NCI-H82 treated with DMSO at 0.1 percent for 48 hours (cell line): Measurements from ENCODE around the gene PPP1R18.

Experiments
- DNase-seq: peaks from one replicate; lab custom pipeline; 2025; ENCODE audit not compliant: unreplicated experiment; lab: John Stamatoyannopoulos, UW

PPP1R18 gene

GRCh38 chr6:30689985-30690384, 3.5 kb upstream of the PPP1R18 start:
- DNase-seq, result no peak

GRCh38 chr6:30689022-30689865, 2.8 kb upstream of the PPP1R18 start:
- no peak for DNase-seq

DNA sequence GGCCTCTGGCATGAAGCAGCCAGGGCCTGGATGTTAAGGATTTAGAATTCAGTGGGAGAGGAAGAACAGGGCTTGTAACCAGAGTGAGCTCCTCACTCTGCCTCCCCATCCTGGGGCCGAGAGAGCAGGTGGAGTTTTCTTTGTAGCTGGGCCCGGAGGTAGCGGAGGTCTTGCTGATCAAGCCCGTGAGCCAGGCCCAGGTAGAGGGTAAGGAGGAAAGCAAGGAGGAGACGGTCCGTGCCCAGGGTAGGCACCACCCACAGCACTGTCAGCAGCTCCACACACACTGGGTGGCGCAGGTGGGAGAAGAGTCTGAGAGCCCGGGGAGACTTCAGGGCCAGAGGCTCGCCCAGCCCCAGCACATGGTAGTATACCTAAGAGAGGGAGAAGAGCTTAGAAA, 2.1 kb upstream of the PPP1R18 start:
- DNase-seq, result no peak

GRCh38 chr6:30687659-30688431, 1.4 kb upstream of the PPP1R18 start:
- DNase-seq, result no peak

- DNase-seq, result peak; percentile 80
Measured at GRCh38 chr6:30686908-30687658, 638 bp upstream of the PPP1R18 start.

DNA sequence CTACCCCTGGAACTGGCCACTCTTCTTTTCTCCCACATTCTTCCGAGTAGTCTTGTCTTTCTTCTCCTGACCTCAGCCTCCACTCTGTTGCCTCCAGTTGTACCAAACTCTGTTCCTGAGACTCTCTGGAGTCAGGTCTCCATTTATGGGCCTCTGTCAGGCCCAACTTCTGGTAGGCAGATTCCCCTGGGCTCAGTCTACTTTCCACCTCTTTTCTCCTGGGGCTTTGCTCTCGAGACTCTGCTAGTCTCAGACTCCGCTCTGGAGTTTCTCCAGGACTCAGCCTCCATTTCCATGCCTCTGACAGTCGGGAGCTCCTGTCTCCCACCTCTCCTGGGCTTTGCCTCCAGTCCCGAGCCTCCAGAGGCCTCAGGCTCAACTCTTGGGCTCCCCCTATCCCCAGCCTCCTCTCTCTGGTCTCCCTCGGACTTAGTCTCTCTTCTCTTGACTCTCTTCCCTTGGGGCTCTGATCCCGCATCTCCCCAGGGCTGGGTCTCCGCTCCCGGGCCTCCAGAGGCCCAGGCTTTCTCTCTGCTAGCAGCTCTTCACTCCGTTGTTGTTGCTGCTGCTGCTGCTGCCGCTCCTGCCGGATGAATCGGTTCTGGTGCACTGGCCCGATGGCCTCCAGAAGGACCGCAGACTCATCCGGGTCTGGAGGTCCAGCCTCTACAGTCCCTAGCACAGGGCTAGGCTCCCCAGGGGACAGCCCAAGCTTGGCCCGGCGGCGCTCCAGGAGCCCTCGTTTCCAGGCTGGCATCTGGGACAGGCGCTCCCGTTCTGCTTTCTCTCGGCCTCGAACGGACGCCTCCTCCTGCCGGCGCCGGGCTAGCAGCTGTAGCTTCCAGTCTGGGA, 1.1 kb downstream of the PPP1R18 start:
- no peak for DNase-seq

- no peak for DNase-seq
Measured at GRCh38 chr6:30684386-30685156, 1.9 kb downstream of the PPP1R18 start.

DNA sequence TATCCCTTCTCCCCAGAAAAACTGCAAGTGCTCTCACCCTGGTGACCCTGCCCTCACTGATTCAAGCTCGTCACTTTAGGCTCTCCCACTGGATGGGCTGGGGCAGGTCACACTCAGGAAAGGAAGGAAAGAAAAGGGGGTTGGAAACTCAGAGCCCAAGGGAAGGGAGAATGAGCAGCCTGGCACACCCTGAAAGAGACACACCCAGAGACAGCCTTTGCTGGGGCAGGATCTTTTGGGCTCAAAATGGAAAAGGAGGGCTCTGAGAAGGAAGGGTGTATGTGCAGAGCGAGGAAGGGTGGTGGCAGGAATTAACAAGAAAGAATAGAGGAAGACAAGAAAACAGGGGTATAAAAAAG, 2.5 kb downstream of the PPP1R18 start:
- no peak for DNase-seq

GRCh38 chr6:30683183-30683979, 3.1 kb downstream of the PPP1R18 start:
- no peak for DNase-seq

- DNase-seq, result peak; percentile 15
Measured at GRCh38 chr6:30682143-30683117, 4.0 kb downstream of the PPP1R18 start.

DNA sequence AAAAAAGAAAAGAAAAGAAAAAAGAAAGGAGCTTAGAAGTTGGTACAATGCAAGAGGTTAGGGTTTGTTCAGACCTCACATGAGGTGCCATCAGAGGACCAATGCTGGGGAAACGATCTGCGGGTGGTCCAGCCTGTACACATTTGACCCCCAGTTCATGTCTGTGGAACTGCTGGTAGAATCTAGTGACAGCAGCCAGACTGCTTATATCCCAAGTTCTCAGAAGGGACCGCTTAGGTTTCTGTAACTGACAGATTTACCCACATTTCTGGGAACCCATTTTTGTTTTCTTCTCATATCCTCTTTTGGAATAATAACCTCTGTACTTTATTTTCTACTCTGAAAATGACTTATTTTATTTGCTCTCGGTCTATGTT, 4.7 kb downstream of the PPP1R18 start:
- no peak for DNase-seq

GRCh38 chr6:30679765-30680535, 6.5 kb downstream of the PPP1R18 start:
- peak; percentile 97 for DNase-seq

DNA sequence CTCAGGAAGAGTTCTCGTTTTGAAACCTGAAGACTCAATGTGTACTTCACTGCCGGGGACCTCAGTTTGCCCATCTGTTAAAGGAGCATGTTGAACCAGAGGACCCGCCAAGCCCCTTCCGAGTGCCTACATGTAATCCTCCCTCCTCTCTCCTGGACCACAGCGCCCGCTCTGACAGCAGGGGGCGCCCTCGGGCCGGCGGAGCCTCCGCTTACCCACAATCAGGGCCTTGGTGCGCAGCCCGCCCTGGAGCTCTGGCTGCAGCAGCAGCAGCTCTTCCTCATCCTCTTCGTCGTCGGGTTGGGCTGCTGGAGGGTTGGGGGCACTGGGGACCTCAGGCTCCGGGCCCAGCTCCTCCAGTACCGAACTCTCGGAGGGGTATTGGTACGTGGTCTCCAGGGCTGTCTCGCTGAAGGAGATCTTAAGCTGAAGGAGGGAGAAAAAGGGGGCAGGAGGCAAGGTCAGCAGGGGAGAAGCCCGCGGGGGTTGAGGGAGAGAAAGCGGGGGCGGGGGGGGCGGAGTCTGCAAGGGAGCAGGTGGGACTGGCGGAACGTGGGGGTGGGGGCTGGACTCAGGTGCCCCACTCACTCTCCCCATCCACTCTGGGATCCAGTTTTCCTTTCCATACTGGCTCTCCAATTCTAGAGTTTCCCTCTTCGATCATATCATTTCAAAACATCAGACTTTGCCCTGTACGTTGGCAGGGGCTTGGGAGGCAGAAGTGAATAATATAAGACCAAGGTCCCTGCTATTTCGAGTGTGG, 7.3 kb downstream of the PPP1R18 start:
- peak; percentile 56 for DNase-seq

DNA sequence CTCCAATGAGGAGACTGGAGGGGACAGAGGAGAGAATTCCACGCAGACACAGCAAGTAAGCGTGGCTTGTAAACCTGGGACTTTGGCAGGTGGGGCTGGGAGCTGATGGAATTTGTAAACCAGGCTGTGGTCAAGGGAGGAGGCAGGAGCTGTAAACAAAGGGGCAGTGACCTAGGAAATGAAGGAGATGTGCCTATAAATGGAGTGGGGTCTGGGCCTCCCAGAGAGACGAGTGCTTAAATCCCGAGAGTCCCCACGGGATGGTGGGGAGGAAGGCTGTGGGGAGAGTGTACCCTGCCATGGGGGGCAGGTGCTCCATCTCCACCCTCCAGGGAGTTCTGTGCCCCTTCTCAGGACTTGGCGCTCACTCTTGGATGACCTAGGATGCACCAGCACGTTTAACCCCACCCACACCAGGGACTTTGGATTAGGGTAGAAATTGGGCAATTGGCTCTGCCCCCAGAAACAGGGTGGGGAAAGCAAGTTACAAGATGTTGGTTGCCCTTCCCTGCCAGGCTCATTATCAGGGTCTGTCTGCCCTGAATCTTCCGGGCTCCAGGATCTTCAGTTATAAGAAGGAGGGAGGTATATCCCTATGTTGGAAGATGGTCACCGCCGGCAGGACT, 9.7 kb downstream of the PPP1R18 start:
- no peak for DNase-seq

DNA sequence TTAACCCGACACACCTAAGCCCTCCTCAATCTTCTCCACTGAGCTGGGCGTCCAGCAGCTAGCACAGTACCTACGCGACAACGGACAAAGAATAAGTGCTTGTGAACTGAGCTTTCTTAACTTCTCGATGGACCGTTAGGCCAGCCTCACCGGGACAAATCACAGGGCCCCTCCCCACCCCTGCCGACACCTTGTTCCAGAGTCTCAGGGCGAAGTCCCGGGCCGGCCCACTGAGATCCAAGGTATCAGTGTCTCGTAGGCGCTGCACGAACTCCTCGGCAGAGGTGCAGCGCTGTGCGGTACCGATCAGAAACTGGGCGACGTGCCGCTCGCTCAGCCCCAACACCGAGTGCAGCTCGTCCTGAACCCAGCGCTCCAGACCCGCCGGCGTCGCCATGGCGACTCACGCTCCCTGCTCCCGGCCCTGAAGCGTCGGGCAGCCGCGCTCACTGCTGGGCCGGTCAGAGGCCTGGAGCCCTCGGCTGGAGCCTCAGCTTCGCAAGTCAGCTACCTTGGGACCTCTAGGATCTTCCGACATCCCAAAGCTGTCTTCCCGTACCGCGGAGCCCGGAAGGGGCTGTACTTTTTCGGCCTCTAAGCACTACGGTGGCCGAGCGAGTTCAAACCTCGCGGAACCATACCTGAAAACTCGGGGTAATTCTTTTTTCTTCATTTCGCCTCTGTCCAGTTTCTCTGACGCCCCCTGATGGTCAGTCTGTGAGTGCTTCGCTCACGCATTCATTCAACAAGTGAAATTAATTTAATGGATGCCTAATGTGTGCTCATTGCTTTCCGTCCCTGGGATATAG, 13.8 kb downstream of the PPP1R18 start, which contains the start of gene DHX16:
TSS of gene DHX16 (minus strand) at position 562 of the 809 bp plus-strand sequence. CDS start at position 397, 165 bp downstream.
- peak; percentile 91 for DNase-seq
